Measurements from ENCODE around the gene MFSD12. TPM values are rescaled to one million over a fixed set of nuclear protein-coding genes. Genes with fewer than 3 reads are reported as not detected.
"Not testable (repeated sequence)": the region's sequence is repeated elsewhere in the genome, so short reads cannot be mapped to it uniquely, and the experiment has no call there.

The MFSD12 gene
- total and polyA plus RNA-seq, 4 donors = 42.5 to 107 (median 65.5) TPM

- no peak for DNase-seq (ENCODE audit: low read depth in 4 of 6, low spot score in 6 of 6)
- peak overlapping the region; percentile 39 for H3K4me3 ChIP-seq (ENCODE audit: low read depth, low read length)
These were observed 18.7 kb upstream of the MFSD12 start for GRCh38 chr19:3575949-3576673.

GRCh38 chr19:3575260-3575741 lies 17.9 kb upstream of the MFSD12 start:
- H3K27ac ChIP-seq (ENCODE audit: low read depth, low read length) = no peak overlapping the region
- H3K4me1 ChIP-seq (ENCODE audit: control insufficient read depth, insufficient read depth, low read length) = peaks cover 48% of the 10 kb centered on the region
- no peaks in the 10 kb centered on the region for H3K9me3 ChIP-seq (ENCODE audit: control insufficient read depth, insufficient read depth, low read length)
- peak in 2 of 6 donors; percentile 38 to 49 for DNase-seq (ENCODE audit: low read depth in 4 of 6, low spot score in 6 of 6)
- H3K27me3 ChIP-seq (ENCODE audit: control insufficient read depth, insufficient read depth, low read length) = no peaks in the 10 kb centered on the region
- 82% methylated on average over 13 of the region's 19 CpGs for whole genome bisulfite sequencing (ENCODE audit: insufficient coverage)
- no peak overlapping the region for H3K4me3 ChIP-seq (ENCODE audit: low read depth, low read length)
- peaks cover 35% of the 10 kb centered on the region for H3K36me3 ChIP-seq (ENCODE audit: control insufficient read depth, insufficient read depth, low read length)

More at GRCh38 chr19:3575949-3576673, 18.7 kb upstream of the MFSD12 start:
- Histone ChIP-seq H3K27me3 (ENCODE audit: control insufficient read depth, insufficient read depth, low read length) (no peaks in the 10 kb centered on the region), H3K9me3 (ENCODE audit: control insufficient read depth, insufficient read depth, low read length) (no peaks in the 10 kb centered on the region), H3K27ac (ENCODE audit: low read depth, low read length) (no peak overlapping the region), H3K36me3 (ENCODE audit: control insufficient read depth, insufficient read depth, low read length) (peaks cover 35% of the 10 kb centered on the region), H3K4me1 (ENCODE audit: control insufficient read depth, insufficient read depth, low read length) (peaks cover 44% of the 10 kb centered on the region)
- 68% methylated on average over 27 of the region's 29 CpGs for WGBS (ENCODE audit: insufficient coverage)

GRCh38 chr19:3573858-3574637 lies 16.7 kb upstream of the MFSD12 start:
- Histone ChIP-seq H3K27me3 (ENCODE audit: control insufficient read depth, insufficient read depth, low read length) (no peaks in the 10 kb centered on the region), H3K9me3 (ENCODE audit: control insufficient read depth, insufficient read depth, low read length) (no peaks in the 10 kb centered on the region), H3K27ac (ENCODE audit: low read depth, low read length) (no peak overlapping the region), H3K4me3 (ENCODE audit: low read depth, low read length) (peak overlapping the region; percentile 78), H3K4me1 (ENCODE audit: control insufficient read depth, insufficient read depth, low read length) (peaks cover 51% of the 10 kb centered on the region), H3K36me3 (ENCODE audit: control insufficient read depth, insufficient read depth, low read length) (peaks cover 35% of the 10 kb centered on the region)
- 48% methylated on average over 54 of the region's 55 CpGs for WGBS (ENCODE audit: insufficient coverage)
- peak in 2 of 6 donors; percentile 78 to 87 for DNase-seq (ENCODE audit: low read depth in 4 of 6, low spot score in 6 of 6)

GRCh38 chr19:3573162-3573857 lies 15.9 kb upstream of the MFSD12 start:
- Histone ChIP-seq H3K27me3 (ENCODE audit: control insufficient read depth, insufficient read depth, low read length) (no peaks in the 10 kb centered on the region), H3K4me3 (ENCODE audit: low read depth, low read length) (peak overlapping the region; percentile 78), H3K36me3 (ENCODE audit: control insufficient read depth, insufficient read depth, low read length) (peaks cover 29% of the 10 kb centered on the region), H3K4me1 (ENCODE audit: control insufficient read depth, insufficient read depth, low read length) (peaks cover 51% of the 10 kb centered on the region), H3K9me3 (ENCODE audit: control insufficient read depth, insufficient read depth, low read length) (no peaks in the 10 kb centered on the region), H3K27ac (ENCODE audit: low read depth, low read length) (peak overlapping the region; percentile 64)
- no peak for DNase-seq (ENCODE audit: low read depth in 4 of 6, low spot score in 6 of 6)
- under 1% methylated on average over 57 of the region's 60 CpGs for WGBS (ENCODE audit: insufficient coverage)

GRCh38 chr19:3572855-3573161 lies 15.4 kb upstream of the MFSD12 start, which contains the start of gene HMG20B:
Gene HMG20B (plus strand): TSS chr19:3572944. CDS start chr19:3573310, 366 bp downstream.
- H3K9me3 ChIP-seq (ENCODE audit: control insufficient read depth, insufficient read depth, low read length) = no peaks in the 10 kb centered on the region
- H3K27ac ChIP-seq (ENCODE audit: low read depth, low read length) = peak within 1 kb of the TSS; percentile 77
- H3K4me3 ChIP-seq (ENCODE audit: low read depth, low read length) = peak within 1 kb of the TSS; percentile 78
- H3K36me3 ChIP-seq (ENCODE audit: control insufficient read depth, insufficient read depth, low read length) = peaks cover 24% of the 10 kb centered on the region
- H3K27me3 ChIP-seq (ENCODE audit: control insufficient read depth, insufficient read depth, low read length) = no peaks in the 10 kb centered on the region
- peaks cover 51% of the 10 kb centered on the region for H3K4me1 ChIP-seq (ENCODE audit: control insufficient read depth, insufficient read depth, low read length)
- WGBS (ENCODE audit: insufficient coverage) = 0% methylated on average over 18 of the region's 30 CpGs
- DNase-seq (ENCODE audit: low read depth in 4 of 6, low spot score in 6 of 6) = no peak

- H3K9me3 ChIP-seq (ENCODE audit: control insufficient read depth, insufficient read depth, low read length) = no peaks in the 10 kb centered on the region
- H3K4me3 ChIP-seq (ENCODE audit: low read depth, low read length) = peak overlapping the region; percentile 78
- peak; percentile 90 to 100 (median 96) for DNase-seq (ENCODE audit: low read depth in 4 of 6, low spot score in 6 of 6)
- H3K27me3 ChIP-seq (ENCODE audit: control insufficient read depth, insufficient read depth, low read length) = no peaks in the 10 kb centered on the region
- H3K27ac ChIP-seq (ENCODE audit: low read depth, low read length) = peak overlapping the region; percentile 77
- H3K36me3 ChIP-seq (ENCODE audit: control insufficient read depth, insufficient read depth, low read length) = peaks cover 24% of the 10 kb centered on the region
- H3K4me1 ChIP-seq (ENCODE audit: control insufficient read depth, insufficient read depth, low read length) = peaks cover 51% of the 10 kb centered on the region
- 2% methylated on average over 46 of the region's 48 CpGs for WGBS (ENCODE audit: insufficient coverage)
These were observed 14.9 kb upstream of the MFSD12 start for GRCh38 chr19:3572132-3572854.

GRCh38 chr19:3570606-3571011 lies 13.2 kb upstream of the MFSD12 start:
- H3K27me3 ChIP-seq (ENCODE audit: control insufficient read depth, insufficient read depth, low read length) = no peaks in the 10 kb centered on the region
- peaks cover 38% of the 10 kb centered on the region for H3K4me1 ChIP-seq (ENCODE audit: control insufficient read depth, insufficient read depth, low read length)
- no peaks in the 10 kb centered on the region for H3K9me3 ChIP-seq (ENCODE audit: control insufficient read depth, insufficient read depth, low read length)
- DNase-seq (ENCODE audit: low read depth in 4 of 6, low spot score in 6 of 6) = peak in 1 of 6 donors; percentile 38
- no peak overlapping the region for H3K4me3 ChIP-seq (ENCODE audit: low read depth, low read length)
- 58% methylated on average over 5 of the region's 7 CpGs for WGBS (ENCODE audit: insufficient coverage)
- H3K27ac ChIP-seq (ENCODE audit: low read depth, low read length) = peak overlapping the region; percentile 91
- H3K36me3 ChIP-seq (ENCODE audit: control insufficient read depth, insufficient read depth, low read length) = peaks cover 14% of the 10 kb centered on the region

- H3K4me1 ChIP-seq (ENCODE audit: control insufficient read depth, insufficient read depth, low read length) = peaks cover 34% of the 10 kb centered on the region
- H3K4me3 ChIP-seq (ENCODE audit: low read depth, low read length); H3K9me3 ChIP-seq (ENCODE audit: control insufficient read depth, insufficient read depth, low read length); H3K27me3 ChIP-seq (ENCODE audit: control insufficient read depth, insufficient read depth, low read length); DNase-seq (ENCODE audit: low read depth in 4 of 6, low spot score in 6 of 6); H3K36me3 ChIP-seq (ENCODE audit: control insufficient read depth, insufficient read depth, low read length): not testable (repeated sequence)
- no CpG with 5 or more reads among the region's 11 CpGs for WGBS (ENCODE audit: insufficient coverage)
- peak overlapping the region; percentile 91 for H3K27ac ChIP-seq (ENCODE audit: low read depth, low read length)
These were observed 12.7 kb upstream of the MFSD12 start for GRCh38 chr19:3570042-3570441.

- 72% methylated on average over 18 of the region's 19 CpGs for WGBS (ENCODE audit: insufficient coverage)
- Histone ChIP-seq H3K36me3 (ENCODE audit: control insufficient read depth, insufficient read depth, low read length) (no peaks in the 10 kb centered on the region), H3K27ac (ENCODE audit: low read depth, low read length) (no peak overlapping the region), H3K27me3 (ENCODE audit: control insufficient read depth, insufficient read depth, low read length) (no peaks in the 10 kb centered on the region), H3K4me3 (ENCODE audit: low read depth, low read length) (no peak overlapping the region), H3K4me1 (ENCODE audit: control insufficient read depth, insufficient read depth, low read length) (peaks cover 2% of the 10 kb centered on the region), H3K9me3 (ENCODE audit: control insufficient read depth, insufficient read depth, low read length) (no peaks in the 10 kb centered on the region)
- no peak for DNase-seq (ENCODE audit: low read depth in 4 of 6, low spot score in 6 of 6)
These were observed 7.8 kb upstream of the MFSD12 start for GRCh38 chr19:3565139-3565538.

Measured in spinal cord (tissue), 10 donors.